GM10266 (cell line): Measurements from ENCODE around the gene MEIOB.

Experiments
- DNase-seq: peaks from one replicate; pipeline ENCODE4 v3.0.0; 2012; ENCODE audit errors: extremely low spot score
- CTCF ChIP-seq: IDR thresholded peaks from 2 replicates; pipeline ENCODE4 v1.5.1; 2012; ENCODE audit warnings: mild to moderate bottlenecking, low read depth; ENCODE audit not compliant: control insufficient read depth, insufficient read depth; ENCODE audit errors: missing control alignments

Gene MEIOB

GRCh38 chr16:1859650-1860049 is 12.3 kb downstream of the MEIOB start:
- no peak for TF ChIP-seq CTCF
- no peak for DNase-seq

- DNase-seq: no peak
- TF ChIP-seq CTCF: no peak
Measured at GRCh38 chr16:1858189-1858865, 13.6 kb downstream of the MEIOB start.

- no peak for TF ChIP-seq CTCF
- DNase-seq: no peak
Measured at GRCh38 chr16:1857433-1858097, 14.4 kb downstream of the MEIOB start.

GRCh38 chr16:1851793-1852192 is 20.2 kb downstream of the MEIOB start:
- no peak for TF ChIP-seq CTCF
- no peak for DNase-seq

GRCh38 chr16:1850981-1851380 is 21.0 kb downstream of the MEIOB start:
- DNase-seq: no peak

GRCh38 chr16:1846416-1846815 is 25.5 kb downstream of the MEIOB start:
- no peak for TF ChIP-seq CTCF
- no peak for DNase-seq

More at GRCh38 chr16:1850981-1851380, 21.0 kb downstream of the MEIOB start:
- TF ChIP-seq CTCF: no peak

GRCh38 chr16:1845985-1846384 is 26.0 kb downstream of the MEIOB start:
- no peak for TF ChIP-seq CTCF
- no peak for DNase-seq
